HG03460 (cell line): ENCODE results near the gene LRP1-AS.

Experiments used
- ATAC-seq: cut with Tn5 transposase; IDR thresholded peaks from one replicate; pipeline ENCODE4 v1.9.1; 2021; ENCODE audit not compliant: unreplicated experiment

The LRP1-AS gene

DNA sequence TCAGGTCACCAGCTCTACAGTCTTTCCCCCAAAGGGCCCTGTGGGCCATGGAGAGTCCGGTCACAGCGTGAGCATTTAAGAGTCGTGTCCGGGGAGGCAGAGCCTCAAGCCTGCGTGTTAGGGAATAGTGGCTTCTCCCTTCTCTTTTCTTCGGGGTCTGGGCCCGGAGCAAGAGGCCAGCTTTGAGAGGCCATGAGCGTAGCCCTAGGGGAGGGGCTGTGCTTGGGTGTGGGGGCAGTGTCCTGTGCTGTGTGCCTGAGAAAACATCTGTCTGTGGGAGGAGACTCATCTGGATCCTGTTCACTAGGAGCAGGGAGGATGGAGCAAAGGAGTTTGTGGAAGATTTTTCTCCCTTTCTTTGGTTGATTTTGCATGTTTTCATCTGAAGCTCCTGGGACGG is 5.3 kb downstream of the LRP1-AS start:
- ATAC-seq, result no peak

DNA sequence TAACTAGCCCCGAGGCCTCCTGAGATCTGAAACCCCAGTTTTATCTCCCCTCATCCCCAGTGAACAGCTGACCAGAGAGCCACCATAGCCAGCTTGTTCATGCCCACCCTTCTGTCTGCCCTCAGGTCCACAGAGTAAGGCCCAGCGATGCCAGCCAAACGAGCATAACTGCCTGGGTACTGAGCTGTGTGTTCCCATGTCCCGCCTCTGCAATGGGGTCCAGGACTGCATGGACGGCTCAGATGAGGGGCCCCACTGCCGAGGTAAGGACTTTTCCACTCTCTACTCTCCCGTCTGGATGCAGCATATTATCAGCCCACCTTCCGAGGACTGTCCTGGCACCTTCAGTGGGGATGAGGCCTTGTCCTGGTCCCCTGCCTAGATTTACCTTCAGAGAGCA is 6.2 kb downstream of the LRP1-AS start:
- ATAC-seq, result no peak

GRCh38 chr12:57139796-57140649 is 7.4 kb downstream of the LRP1-AS start:
- no peak for ATAC-seq

GRCh38 chr12:57138526-57139272 is 8.7 kb downstream of the LRP1-AS start:
- no peak for ATAC-seq

DNA sequence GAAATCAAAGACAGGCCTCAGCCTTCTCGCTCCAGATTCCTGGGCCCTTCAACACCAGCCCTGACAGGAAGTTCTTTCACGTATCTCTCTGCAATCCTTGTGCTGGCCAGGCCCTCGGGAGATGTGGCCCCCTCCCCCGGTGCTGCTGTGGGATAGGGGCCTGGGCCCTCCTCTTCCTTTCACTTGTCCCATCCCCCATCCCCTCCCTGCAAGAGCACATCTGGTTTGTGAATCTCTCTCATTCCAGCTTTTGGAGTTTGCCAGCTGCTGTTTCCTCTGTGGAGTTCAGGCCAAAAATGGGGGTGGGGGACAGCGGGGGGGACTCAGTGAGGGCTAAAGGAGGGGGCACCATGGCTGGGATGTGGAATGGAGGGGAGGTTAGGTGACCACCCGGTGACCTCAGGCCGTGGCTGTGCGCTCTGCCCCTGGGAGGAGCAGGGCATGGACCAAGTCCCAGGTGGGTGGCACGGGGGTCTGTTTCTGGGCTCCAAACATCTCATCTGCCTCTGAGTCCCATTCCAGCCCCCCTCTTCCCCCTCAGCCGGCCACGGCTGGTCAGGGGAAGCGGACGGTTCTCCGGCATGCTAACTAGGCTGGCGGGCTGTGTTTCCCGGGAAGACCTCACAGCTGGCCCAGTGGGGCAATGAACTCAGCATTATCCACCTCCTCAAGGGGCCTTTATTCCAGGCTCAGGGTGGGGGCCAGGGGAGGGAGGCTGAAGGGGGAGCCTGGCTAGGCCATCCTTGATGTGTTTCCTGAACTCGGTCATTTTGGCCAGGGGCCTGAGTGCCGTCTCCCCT is 11.7 kb downstream of the LRP1-AS start:
- ATAC-seq, result no peak

GRCh38 chr12:57134949-57135348 is 12.5 kb downstream of the LRP1-AS start:
- ATAC-seq, result no peak

GRCh38 chr12:57133916-57134315 is 13.5 kb downstream of the LRP1-AS start:
- no peak for ATAC-seq

GRCh38 chr12:57133013-57133569 is 14.3 kb downstream of the LRP1-AS start:
- no peak for ATAC-seq

DNA sequence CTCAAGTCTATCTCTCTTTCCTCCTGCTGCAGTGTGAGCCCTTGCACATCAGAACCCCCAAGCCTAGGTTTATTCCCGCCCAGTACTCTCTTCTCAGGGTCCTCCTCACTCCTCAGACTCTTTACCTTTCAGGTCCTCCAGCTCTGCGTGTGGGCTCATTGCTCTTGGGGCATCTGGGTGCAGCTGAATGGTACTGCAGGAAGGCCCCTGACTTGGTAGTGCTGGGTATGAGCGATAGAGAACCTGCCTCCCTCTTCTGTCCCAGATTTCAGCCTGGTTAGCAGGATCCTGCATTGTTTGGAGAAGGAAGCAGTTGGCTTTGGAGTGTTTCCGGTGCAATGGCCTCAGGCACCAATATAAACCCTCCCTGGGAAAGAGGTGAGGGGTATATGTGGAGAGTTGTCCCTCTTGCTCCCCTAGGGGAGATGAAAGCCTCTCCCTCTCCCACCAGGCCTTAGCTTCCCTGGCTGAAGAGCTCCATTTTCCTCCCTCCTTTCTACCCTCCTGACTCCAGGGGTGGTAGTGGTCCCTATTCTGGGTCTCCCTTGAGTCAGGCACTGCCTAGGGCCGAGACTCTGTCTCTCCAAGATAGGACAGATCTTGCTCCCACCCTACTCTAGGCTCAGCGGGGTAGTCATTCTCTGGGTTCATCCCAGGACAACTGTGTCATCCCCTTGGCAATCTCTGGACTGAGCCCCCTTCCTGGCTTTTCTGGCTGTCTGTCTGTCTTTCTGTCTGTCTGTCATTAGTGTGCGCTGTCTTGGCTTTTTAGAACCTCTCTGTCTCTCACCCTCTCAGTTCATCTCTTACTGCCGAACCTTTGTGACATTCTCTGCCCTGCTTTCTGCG is 15.3 kb downstream of the LRP1-AS start:
- no peak for ATAC-seq

DNA sequence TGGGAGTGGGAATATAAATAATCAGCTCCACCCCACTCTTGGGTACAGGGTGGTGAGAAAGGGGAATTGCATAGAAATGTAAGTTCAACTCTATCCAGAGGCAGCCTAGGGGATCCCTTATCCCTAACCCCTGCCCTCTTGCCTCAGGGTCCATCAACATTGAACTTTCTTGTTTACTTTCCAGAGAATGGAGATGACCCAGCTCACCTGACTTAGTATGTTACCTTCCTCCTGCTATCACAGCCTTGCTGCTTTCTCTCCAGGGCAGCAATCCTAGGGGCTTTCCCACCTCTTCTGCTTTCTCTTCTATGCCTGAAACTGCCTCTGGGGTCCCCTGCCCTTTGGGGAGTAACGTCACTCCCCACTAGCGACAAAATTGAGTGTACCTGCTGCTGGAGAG is 16.5 kb downstream of the LRP1-AS start:
- no peak for ATAC-seq

DNA sequence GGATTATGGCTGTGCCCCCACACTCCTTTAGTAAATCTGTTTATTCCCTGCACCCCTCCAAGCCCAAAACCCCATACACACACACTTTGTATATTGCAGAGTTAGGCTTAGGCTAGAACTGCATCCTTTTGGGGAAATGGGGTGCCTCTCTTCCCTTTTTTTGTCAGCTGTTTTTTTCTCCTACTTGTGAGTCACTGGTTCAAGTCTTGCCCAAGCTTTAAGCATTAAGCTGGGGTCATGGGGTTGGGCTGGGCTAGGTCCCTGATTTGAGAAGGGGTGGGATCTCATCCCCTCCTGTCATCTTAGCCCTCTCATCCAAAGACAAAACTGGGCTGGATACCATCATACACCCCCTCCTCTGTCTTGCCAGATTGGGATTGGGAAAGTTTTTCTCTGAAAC is 17.5 kb downstream of the LRP1-AS start:
- ATAC-seq, result no peak

GRCh38 chr12:57129321-57129842 is 18.0 kb downstream of the LRP1-AS start:
- no peak for ATAC-seq

- no peak for ATAC-seq
Measured at GRCh38 chr12:57128519-57129247, 18.7 kb downstream of the LRP1-AS start.

DNA sequence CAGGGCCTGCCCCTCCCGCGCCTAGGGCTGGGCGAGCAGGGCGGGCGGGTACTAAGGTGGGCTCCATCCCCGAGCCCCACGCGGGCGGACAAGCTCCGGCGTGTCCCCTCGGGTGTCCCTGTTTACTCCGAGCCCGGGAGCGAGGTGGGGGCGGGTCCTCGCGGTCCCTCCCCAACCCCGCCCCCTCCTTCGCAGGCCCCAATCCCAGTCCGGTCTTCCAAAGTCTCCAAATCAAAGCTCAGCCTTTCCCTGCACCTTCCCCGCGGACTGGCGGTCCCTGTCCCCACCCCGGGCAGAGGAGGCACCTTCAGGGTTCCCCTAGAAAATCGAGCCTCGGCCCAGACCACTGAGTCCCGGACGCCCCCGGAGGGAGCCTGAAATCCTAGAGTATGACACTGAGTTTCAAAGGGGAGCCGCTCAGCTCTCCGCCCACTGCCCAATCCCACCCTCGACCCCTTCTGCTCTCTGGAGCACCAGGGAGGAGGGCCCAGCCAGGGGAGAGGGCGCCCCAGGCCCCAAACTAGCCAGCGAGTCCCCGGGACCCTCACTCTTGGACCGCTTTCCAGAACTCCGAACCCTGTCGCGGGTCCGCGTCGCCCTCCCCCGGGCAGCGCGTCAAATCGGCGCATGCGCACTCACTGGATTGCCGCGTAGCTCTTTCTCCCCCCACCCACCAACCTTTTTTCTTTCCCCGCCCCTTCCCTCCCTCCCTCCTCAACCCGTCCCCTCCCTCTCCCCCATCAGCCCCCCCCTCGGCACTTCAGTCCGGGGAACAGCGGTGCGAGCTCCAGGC is 19.5 kb downstream of the LRP1-AS start, which contains the start of gene LRP1:
TSS of gene LRP1 (plus strand) at position 758 of the 793 bp plus-strand sequence. CDS start 482 bp downstream, outside the sequence.
- no peak for ATAC-seq

DNA sequence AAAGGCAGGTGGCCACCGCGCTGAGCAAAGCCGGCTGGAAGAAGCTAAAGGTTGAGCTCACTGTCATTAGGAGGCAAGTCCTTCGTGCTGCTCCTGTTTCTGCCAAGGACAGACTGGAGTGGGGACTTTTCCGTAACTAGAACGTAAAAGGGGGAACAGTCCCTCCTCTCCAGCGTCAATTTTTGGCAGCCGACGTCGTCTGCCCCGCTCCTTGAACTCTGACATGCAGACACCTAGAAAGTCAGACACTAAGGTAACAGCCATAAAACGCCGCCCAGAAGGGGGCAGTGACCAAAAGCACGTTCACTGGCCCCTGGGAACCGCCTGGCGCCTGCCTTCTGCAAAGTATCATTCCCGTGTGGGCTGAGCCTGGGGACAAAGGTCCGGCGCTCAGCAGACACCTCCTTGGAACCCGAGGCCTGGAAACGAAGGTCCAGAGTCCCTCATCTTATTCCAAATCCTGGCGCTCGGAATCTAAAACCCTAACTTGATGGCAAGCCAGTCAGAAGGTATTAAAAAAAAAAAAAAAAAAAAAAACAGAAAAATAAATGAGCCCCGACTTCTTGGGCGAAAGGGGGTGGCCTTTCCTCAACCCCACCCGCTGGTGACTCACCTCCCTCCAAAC is 20.2 kb downstream of the LRP1-AS start:
- ATAC-seq, result no peak

- no peak for ATAC-seq
Measured at GRCh38 chr12:57126561-57126960, 20.9 kb downstream of the LRP1-AS start.

DNA sequence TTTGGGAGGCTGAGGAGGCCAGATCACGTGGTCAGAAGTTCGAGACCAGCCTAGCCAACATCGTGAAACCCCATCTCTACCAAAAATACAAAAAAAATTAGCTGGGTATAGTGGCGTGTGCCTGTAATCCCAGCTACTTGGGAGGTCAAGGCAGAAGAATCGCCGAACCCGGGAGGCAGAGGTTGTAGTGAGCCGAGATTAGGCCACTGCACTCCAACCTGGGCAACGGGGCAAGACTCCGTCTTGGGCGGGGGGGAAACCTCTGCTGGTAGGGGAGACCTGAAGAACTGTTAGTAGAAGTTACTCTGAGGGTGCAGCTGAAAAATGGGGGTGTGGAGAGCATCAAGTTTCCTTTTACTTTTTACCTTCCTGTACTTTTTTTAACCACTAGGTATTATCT is 21.4 kb downstream of the LRP1-AS start:
- no peak for ATAC-seq
